KMS-11 (cell line): ENCODE data around the gene CCL1.

ENCODE experiments used
- H2AFZ ChIP-seq: fragments of 200-600 bp; sonication (generic); 2 replicates; pipeline ENCODE4 v1.6.1; 2016; ENCODE audit warnings: antibody characterized with exemption, mixed run types, low read depth
- H3K27ac ChIP-seq: fragments of 200-600 bp; sonication (generic); 2 replicates; pipeline ENCODE4 v1.6.1; 2016; ENCODE audit warnings: mild to moderate bottlenecking, mixed run types
- H3K27me3 ChIP-seq: fragments of 200-600 bp; sonication (generic); 2 replicates; pipeline ENCODE4 v1.6.1; 2017; ENCODE audit warnings: mild to moderate bottlenecking, low read depth, mixed run types, moderate library complexity; ENCODE audit not compliant: insufficient read depth
- H3K36me3 ChIP-seq: fragments of 200-600 bp; sonication (generic); 2 replicates; pipeline ENCODE4 v1.6.1; 2017; ENCODE audit warnings: mild to moderate bottlenecking, mixed run types; ENCODE audit not compliant: insufficient read depth
- H3K4me1 ChIP-seq: fragments of 200-600 bp; sonication (generic); 2 replicates; pipeline ENCODE4 v1.6.1; 2016; ENCODE audit warnings: mild to moderate bottlenecking, low read depth, mixed run types; ENCODE audit not compliant: poor library complexity, severe bottlenecking
- H3K4me2 ChIP-seq: fragments of 200-600 bp; sonication (generic); 2 replicates; pipeline ENCODE4 v1.7.0; 2016; ENCODE audit warnings: mild to moderate bottlenecking, mixed run types
- H3K4me3 ChIP-seq: fragments of 200-600 bp; sonication (generic); IDR thresholded peaks from 2 replicates; pipeline ENCODE4 v1.6.1; 2017; ENCODE audit warnings: low read depth, low read length, mixed read lengths; ENCODE audit not compliant: insufficient read depth
- H3K79me2 ChIP-seq: fragments of 200-600 bp; sonication (generic); 2 replicates; pipeline ENCODE4 v1.6.1; 2016; ENCODE audit warnings: low read depth, mixed run types; ENCODE audit not compliant: insufficient read depth
- H3K9ac ChIP-seq: fragments of 200-600 bp; sonication (generic); 2 replicates; pipeline ENCODE4 v1.6.1; 2016; ENCODE audit warnings: mild to moderate bottlenecking, mixed run types
- H4K20me1 ChIP-seq: fragments of 200-600 bp; sonication (generic); 2 replicates; pipeline ENCODE4 v1.6.1; 2016; ENCODE audit warnings: mild to moderate bottlenecking, mixed run types; ENCODE audit not compliant: insufficient read depth
- TF ChIP-seq, protein P1 (sequence below): fragments of 200-600 bp; sonication (generic); conservative IDR thresholded peaks from 2 replicates; pipeline ENCODE4 v1.6.1; 2017; ENCODE audit warnings: low read depth, mild to moderate bottlenecking, antibody characterized with exemption, low read length, moderate library complexity, mixed read lengths

The CCL1 gene

DNA sequence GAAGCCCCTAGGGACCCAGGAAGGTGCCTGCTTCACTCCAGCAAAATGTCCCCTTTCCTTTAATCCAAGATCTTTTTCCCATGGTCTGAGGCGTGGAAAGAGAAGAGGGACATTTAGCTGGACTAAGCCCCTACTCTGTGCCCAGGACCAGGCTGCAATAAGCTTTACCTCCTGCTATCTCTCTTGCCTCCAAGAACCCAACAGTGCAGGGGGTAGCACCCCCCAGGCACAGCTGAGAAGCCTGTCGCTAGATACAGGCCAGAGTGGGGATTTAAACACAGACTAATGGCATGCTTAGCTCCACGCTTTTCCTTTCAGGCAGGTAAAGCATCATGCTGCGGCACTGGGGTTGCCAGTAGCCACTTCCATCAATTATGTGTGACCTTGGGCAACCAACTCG, 24.5 kb upstream of the CCL1 start:
- TF ChIP-seq, protein P1, sequence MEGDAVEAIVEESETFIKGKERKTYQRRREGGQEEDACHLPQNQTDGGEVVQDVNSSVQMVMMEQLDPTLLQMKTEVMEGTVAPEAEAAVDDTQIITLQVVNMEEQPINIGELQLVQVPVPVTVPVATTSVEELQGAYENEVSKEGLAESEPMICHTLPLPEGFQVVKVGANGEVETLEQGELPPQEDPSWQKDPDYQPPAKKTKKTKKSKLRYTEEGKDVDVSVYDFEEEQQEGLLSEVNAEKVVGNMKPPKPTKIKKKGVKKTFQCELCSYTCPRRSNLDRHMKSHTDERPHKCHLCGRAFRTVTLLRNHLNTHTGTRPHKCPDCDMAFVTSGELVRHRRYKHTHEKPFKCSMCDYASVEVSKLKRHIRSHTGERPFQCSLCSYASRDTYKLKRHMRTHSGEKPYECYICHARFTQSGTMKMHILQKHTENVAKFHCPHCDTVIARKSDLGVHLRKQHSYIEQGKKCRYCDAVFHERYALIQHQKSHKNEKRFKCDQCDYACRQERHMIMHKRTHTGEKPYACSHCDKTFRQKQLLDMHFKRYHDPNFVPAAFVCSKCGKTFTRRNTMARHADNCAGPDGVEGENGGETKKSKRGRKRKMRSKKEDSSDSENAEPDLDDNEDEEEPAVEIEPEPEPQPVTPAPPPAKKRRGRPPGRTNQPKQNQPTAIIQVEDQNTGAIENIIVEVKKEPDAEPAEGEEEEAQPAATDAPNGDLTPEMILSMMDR: no peak
- Histone ChIP-seq H3K4me2 (peak overlapping the region; percentile 97), H3K4me1 (peaks cover 100% of the 10 kb centered on the region), H4K20me1 (no peaks in the 10 kb centered on the region), H2AFZ (peak overlapping the region; percentile 7; the same call in 1 of the 2 replicates), H3K79me2 (no peaks in the 10 kb centered on the region), H3K9ac (peak overlapping the region; percentile 56), H3K27me3 (no peaks in the 10 kb centered on the region), H3K27ac (peak overlapping the region; percentile 89), H3K36me3 (no peaks in the 10 kb centered on the region), H3K4me3 (no peak overlapping the region)

DNA sequence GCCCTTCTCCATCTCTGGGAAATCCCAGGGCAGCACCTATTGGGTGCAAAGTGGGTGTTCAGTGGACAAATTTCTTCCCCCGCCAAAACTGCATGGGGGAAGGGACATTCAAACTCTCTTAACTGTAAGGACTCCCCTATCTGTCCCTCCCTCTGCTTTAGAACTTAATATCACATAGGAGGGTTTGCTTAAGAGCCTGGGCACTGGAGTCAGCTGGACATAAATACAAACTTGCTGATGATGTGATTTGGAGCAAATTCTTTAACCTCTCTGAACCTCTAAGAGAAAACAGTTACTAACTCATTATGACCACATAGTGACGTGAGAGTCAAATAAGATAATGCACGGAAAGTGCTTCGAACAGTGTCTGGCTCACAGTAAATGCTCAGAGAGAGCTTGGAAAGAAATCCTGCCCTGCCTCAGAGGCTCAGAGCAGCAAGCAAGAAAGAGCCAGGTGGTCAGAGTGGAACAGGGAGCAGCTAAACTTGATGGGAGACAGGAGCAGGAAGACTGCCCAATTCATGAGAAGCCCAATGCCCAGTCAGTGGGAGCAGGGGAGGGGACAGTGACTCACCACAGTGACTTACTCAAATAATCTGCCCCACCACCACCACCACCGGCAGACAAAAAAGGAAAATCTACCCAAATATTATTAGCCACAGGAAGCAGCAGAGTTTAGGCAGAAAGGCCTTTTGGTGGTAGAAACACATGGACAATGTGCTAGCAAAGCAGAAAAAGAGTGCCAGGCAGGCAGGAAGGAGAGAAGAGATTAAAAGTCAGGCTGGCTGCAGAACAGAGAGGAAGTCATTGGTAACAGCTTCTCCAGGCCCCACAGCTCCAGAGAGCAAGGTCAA, 23.9 kb upstream of the CCL1 start:
- Histone ChIP-seq H3K4me1 (peaks cover 100% of the 10 kb centered on the region), H4K20me1 (no peaks in the 10 kb centered on the region), H3K4me3 (no peak overlapping the region), H3K9ac (peak overlapping the region; percentile 56), H3K27ac (peak overlapping the region; percentile 89), H3K36me3 (no peaks in the 10 kb centered on the region), H2AFZ (peak overlapping the region; percentile 8; the same call in 1 of the 2 replicates), H3K79me2 (no peaks in the 10 kb centered on the region), H3K27me3 (no peaks in the 10 kb centered on the region), H3K4me2 (peak overlapping the region; percentile 97)
- TF ChIP-seq, protein P1: no peak

DNA sequence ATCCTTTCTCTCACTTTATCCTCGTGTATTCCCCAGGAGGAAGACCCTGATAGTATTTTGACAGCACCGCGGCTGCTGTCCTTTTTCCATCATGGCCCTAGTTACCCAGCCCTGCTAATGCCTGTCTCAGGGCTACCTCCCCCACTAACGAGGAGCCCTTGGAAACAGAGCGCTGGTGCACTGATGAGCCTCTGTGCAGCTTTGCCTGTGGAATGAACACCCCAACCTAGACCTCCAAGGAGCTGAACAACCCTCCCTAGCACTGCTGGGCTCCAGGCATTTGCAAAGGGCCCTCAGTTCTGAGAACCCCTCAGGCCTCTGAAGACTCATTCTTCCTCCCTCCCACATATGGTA, 23.3 kb upstream of the CCL1 start:
- Histone ChIP-seq H4K20me1 (no peaks in the 10 kb centered on the region), H2AFZ (no peak overlapping the region), H3K27ac (peak overlapping the region; percentile 89), H3K9ac (peak overlapping the region; percentile 56; the same call in 1 of the 2 replicates), H3K4me1 (peaks cover 98% of the 10 kb centered on the region), H3K4me3 (no peak overlapping the region), H3K36me3 (no peaks in the 10 kb centered on the region), H3K4me2 (peak overlapping the region; percentile 97), H3K79me2 (no peaks in the 10 kb centered on the region), H3K27me3 (no peaks in the 10 kb centered on the region)
- TF ChIP-seq, protein P1: no peak

DNA sequence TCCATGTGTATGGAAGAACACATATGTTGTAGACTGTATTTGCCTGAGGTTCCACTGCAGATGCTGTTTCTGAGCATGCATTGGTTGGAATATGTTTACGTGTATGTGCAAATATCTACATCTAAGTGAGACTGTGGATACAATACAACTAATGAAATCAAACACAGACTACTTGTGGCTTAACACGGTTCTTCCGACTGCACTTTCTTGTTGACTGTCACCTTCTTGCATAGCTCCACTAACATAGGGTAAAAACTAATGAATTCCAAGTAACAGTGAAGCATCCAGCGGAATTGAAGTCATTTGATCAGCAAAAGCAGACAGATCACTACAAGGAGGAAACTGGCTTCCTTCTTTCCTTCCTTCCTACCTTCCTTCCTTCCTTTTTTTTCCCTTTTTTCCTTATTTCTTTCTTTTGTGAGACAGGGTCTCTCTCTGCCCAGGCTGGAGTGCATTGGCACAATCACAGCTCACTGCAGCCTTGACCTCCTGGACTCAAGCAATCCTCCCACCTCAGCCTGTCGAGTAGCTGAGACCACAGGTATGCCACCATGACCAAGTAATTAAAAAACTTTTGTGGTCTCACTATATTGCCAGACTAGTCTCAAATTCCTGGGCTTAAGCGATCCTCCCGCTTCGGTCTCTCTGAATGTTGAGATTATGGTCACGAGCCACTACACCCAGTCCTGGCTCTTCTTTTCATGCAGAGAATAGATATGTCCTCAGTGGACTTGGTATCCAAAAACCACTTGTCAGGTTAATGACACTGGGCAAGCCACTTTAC, 22.0 kb upstream of the CCL1 start:
- H3K36me3 ChIP-seq: no peaks in the 10 kb centered on the region
- H2AFZ ChIP-seq: no peak overlapping the region
- peaks cover 98% of the 10 kb centered on the region for H3K4me1 ChIP-seq
- H4K20me1 ChIP-seq: no peaks in the 10 kb centered on the region
- peak overlapping the region; percentile 89 for H3K27ac ChIP-seq
- no peak overlapping the region for H3K4me3 ChIP-seq
- no peak overlapping the region; the same call in 1 of the 2 replicates for H3K9ac ChIP-seq
- TF ChIP-seq, protein P1: no peak
- no peaks in the 10 kb centered on the region for H3K27me3 ChIP-seq
- no peaks in the 10 kb centered on the region for H3K79me2 ChIP-seq
- peak overlapping the region; percentile 97 for H3K4me2 ChIP-seq
